ENCODE results near the gene UGT1A6. TPM values are rescaled to one million over a fixed set of nuclear protein-coding genes. Genes with fewer than 3 reads are reported as not detected.
"Not testable (repeated sequence)": the region's sequence is repeated elsewhere in the genome, so short reads cannot be mapped to it uniquely, and the experiment has no call there.

UGT1A6 gene
- total and polyA plus RNA-seq, 2 experiments from 2014 or later, result not detected

DNA sequence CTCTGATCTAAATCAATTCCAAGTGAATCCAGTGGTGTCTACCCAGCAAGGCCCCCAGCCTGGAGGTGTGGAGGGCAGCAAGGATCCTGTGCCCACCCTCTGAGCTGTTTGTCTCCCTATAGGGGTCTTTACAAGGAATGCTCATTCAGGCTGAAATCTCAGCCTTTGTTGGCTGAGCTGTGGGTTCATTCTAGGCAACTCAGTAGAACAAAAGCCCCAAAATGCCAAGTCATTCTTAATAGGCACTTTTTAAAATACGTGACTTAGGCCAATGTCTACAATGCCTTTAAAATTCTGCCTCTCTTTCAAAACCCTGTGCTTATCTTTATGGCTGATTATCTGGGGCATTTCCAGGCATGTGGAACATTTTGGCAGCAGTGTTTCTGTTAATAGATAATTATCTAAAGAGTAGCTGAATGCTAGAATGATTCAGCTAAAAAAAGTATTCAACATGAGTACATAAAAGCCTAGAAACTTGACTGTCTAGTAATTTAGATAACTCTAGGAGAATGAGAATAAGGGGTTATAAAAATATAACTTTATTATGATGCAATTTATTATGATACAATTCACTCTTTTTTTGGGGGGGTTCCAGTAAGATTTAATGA, 7.4 kb downstream of the UGT1A6 start:
- Mint-ChIP-seq H3K27ac (peak overlapping the region; percentile 93), H3K27me3 (ENCODE audit: insufficient read depth, low read depth, poor library complexity) (no peaks in the 10 kb centered on the region), H3K4me3 (no peak overlapping the region), H3K9me3 (no peaks in the 10 kb centered on the region), H3K36me3 (ENCODE audit: low read depth) (no peaks in the 10 kb centered on the region), H3K4me1 (peaks cover 5% of the 10 kb centered on the region; the same call in 2 of the 3 replicates)
- Histone ChIP-seq H2AFZ (peak overlapping the region; percentile 81; the same call in 1 of the 2 replicates), H3K4me2 (no peak overlapping the region), H3K27ac (ENCODE audit: low read depth) (no peak overlapping the region), H3K4me3 (no peak overlapping the region), H3K27me3 (ENCODE audit: insufficient read depth) (no peaks in the 10 kb centered on the region), H3K4me1 (ENCODE audit: insufficient read depth) (0 out of 2 replicates have a peak, but pooled peaks cover 5% of the 10 kb centered on the region), H3K36me3 (ENCODE audit: insufficient read depth) (no peaks in the 10 kb centered on the region), H3K9me2 (ENCODE audit: insufficient read depth) (no peaks in the 10 kb centered on the region), H4K20me1 (replicated peaks; ENCODE audit: insufficient read depth) (no peaks in the 10 kb centered on the region), H3F3A (replicated peaks; ENCODE audit: low read depth) (no peaks in the 10 kb centered on the region), H3K79me2 (replicated peaks; ENCODE audit: insufficient read depth) (no peaks in the 10 kb centered on the region)
- DNase-seq (ENCODE audit: low spot score), result peak; percentile 23
- ATAC-seq, result peak; percentile 83
- TF ChIP-seq EZH2phosphoT487 (IDR thresholded peaks at IDR 0.05; ENCODE audit: unreplicated experiment) (no peak), STAT1 (IDR thresholded peaks at IDR 0.05; ENCODE audit: unreplicated experiment) (no peak), EZH2 (IDR thresholded peaks at IDR 0.05; ENCODE audit: low read depth, unreplicated experiment) (no peak), REST (IDR thresholded peaks at IDR 0.05; ENCODE audit: unreplicated experiment) (no peak), NANOG (IDR thresholded peaks at IDR 0.05; ENCODE audit: borderline replicate concordance) (no peak)

GRCh38 chr2:233700842-233701241, 8.2 kb downstream of the UGT1A6 start:
- not testable (repeated sequence) for H3K4me1 ChIP-seq (ENCODE audit: insufficient read depth); H3K4me3 Mint-ChIP-seq; H3F3A ChIP-seq (replicated peaks; ENCODE audit: low read depth); H3K9me3 Mint-ChIP-seq; H3K27ac ChIP-seq (ENCODE audit: low read depth); H3K4me3 ChIP-seq; H4K20me1 ChIP-seq (replicated peaks; ENCODE audit: insufficient read depth); H3K36me3 Mint-ChIP-seq (ENCODE audit: low read depth); H3K4me2 ChIP-seq; H3K27me3 ChIP-seq (ENCODE audit: insufficient read depth); H3K9me2 ChIP-seq (ENCODE audit: insufficient read depth); H3K4me1 Mint-ChIP-seq; ATAC-seq; H3K27ac Mint-ChIP-seq; H3K27me3 Mint-ChIP-seq (ENCODE audit: insufficient read depth, low read depth, poor library complexity); H3K36me3 ChIP-seq (ENCODE audit: insufficient read depth); H3K79me2 ChIP-seq (replicated peaks; ENCODE audit: insufficient read depth); DNase-seq (ENCODE audit: low spot score); H2AFZ ChIP-seq

DNA sequence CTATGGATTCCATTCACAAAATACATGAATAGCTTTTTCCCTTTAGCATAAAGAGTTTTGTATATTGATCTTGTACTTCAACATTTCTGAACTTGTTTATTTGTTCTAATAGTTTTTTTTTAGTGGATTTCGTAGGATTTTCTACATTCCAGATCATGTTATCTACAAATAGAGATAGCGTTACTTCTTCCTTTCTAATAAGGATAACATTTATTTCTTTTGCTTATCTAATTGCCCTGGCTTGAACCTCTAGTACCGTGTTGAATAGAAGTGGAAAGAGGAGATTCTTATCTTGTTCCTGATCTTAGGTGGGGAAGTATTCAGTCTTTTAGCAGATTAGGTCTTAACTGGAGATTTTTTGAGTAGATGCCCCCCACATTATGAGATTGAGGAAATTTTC, 9.5 kb downstream of the UGT1A6 start:
- Histone ChIP-seq H3K4me3 (no peak overlapping the region), H3F3A (replicated peaks; ENCODE audit: low read depth) (no peaks in the 10 kb centered on the region), H3K27me3 (ENCODE audit: insufficient read depth) (no peaks in the 10 kb centered on the region), H3K4me1 (ENCODE audit: insufficient read depth) (0 out of 2 replicates have a peak, but pooled peaks cover 5% of the 10 kb centered on the region), H3K79me2 (replicated peaks; ENCODE audit: insufficient read depth) (no peaks in the 10 kb centered on the region), H3K36me3 (ENCODE audit: insufficient read depth) (no peaks in the 10 kb centered on the region), H3K4me2 (no peak overlapping the region), H4K20me1 (replicated peaks; ENCODE audit: insufficient read depth) (no peaks in the 10 kb centered on the region), H2AFZ (no peak overlapping the region), H3K9me2 (ENCODE audit: insufficient read depth) (no peaks in the 10 kb centered on the region), H3K27ac (ENCODE audit: low read depth) (no peak overlapping the region)
- Mint-ChIP-seq H3K27ac (no peak overlapping the region), H3K4me1 (peaks cover 5% of the 10 kb centered on the region; the same call in 2 of the 3 replicates), H3K36me3 (ENCODE audit: low read depth) (no peaks in the 10 kb centered on the region), H3K9me3 (no peaks in the 10 kb centered on the region), H3K27me3 (ENCODE audit: insufficient read depth, low read depth, poor library complexity) (no peaks in the 10 kb centered on the region), H3K4me3 (no peak overlapping the region)
- ATAC-seq (no peak), DNase-seq (ENCODE audit: low spot score) (no peak)
- no peak for TF ChIP-seq NANOG (IDR thresholded peaks at IDR 0.05; ENCODE audit: borderline replicate concordance)
- TF ChIP-seq, protein P1, sequence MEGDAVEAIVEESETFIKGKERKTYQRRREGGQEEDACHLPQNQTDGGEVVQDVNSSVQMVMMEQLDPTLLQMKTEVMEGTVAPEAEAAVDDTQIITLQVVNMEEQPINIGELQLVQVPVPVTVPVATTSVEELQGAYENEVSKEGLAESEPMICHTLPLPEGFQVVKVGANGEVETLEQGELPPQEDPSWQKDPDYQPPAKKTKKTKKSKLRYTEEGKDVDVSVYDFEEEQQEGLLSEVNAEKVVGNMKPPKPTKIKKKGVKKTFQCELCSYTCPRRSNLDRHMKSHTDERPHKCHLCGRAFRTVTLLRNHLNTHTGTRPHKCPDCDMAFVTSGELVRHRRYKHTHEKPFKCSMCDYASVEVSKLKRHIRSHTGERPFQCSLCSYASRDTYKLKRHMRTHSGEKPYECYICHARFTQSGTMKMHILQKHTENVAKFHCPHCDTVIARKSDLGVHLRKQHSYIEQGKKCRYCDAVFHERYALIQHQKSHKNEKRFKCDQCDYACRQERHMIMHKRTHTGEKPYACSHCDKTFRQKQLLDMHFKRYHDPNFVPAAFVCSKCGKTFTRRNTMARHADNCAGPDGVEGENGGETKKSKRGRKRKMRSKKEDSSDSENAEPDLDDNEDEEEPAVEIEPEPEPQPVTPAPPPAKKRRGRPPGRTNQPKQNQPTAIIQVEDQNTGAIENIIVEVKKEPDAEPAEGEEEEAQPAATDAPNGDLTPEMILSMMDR (conservative IDR thresholded peaks at IDR 0.05; ENCODE audit: low read depth in 2 of 2), result no peak
- no peak for TF ChIP-seq CREB1 (CRISPR knock-in tag; IDR thresholded peaks at IDR 0.05; ENCODE audit: low read depth)
- TF ChIP-seq ZNF114 (CRISPR knock-in tag; IDR thresholded peaks at IDR 0.05), result no peak

All from GM23338 (cell line).